Measurements from ENCODE around the gene LCP1.

Gene LCP1

DNA sequence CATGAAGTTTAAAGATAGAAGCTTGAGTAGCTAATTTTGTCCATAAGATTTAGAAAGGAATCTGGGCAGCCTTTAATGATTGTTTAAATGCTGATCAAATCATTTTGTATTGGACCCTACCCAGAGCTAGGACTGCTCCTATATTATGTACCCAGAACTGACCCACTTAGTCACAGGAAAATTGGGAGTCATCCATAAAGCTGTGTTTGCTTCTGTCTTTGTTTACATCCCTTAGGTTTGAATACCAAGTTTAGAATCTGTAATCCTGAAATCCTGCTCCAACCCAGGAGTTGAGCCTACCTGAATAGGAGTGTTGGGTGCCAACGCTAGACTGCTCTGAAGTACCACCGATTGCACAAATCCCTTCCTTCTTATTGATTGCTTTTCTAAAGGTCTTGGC lies 23.8 kb downstream of the LCP1 start:
- no peak for DNase-seq

DNA sequence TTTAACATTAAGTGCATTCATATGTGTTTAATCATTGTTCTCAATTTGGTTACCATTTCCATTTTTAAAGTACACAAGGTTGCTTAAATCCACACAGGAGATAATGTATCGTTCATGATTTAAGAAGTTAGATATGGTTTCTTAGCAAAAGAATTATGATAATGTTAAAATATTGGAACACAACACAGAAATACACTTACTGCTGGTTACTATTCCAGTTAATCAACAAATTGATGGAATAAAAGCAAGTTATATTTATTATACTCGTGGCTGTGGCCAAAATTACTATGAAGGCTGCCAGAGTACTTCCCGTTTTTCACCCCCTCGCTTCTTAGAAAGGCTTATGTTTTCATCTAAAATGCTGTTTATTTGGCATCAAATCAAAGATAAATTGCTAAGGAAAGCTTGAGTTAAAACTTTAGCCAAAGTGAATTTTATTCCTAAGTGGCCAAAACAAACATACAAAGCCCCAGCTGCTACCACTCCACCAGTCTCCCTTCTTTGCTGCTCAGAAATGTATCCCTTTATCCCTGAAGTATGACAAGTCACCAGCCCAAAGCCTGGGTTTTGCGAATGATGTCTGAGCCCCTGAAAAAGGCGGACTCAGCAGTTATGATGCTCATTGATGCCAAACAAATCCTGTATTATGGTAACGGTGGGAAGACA lies 27.7 kb downstream of the LCP1 start:
- DNase-seq: no peak

DNA sequence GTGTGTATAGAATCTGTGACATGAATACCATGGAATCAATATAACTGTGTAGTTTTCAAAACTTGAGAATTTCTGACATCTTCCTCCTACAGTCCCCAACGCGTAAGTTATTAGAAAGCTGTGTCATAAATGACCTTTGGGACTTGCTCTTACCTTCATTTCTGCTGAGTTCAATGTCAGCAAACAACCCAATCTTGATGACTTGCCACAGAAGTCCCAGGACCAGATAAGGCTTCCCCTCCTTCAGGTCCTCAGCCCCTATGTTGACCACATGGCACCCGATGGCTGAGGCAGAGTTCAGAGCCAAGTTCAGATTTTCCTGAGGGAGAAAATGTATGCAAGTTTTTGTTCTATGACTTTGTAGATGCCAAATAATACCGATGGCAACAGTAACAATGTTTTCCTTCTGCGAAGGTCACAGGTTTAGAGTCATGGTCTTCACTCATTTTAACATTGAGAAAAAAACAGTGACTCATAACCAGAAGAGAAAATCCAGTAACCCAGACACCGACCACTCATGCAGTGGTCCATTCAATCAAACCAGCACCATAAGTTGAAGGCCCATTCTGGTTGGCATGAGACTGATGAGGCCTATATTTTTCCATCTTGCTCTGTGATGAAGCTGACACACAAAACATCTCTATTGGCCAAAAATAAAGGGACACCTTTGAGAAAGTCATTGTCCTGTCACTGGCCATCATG lies 29.2 kb downstream of the LCP1 start:
- no peak for DNase-seq

DNA sequence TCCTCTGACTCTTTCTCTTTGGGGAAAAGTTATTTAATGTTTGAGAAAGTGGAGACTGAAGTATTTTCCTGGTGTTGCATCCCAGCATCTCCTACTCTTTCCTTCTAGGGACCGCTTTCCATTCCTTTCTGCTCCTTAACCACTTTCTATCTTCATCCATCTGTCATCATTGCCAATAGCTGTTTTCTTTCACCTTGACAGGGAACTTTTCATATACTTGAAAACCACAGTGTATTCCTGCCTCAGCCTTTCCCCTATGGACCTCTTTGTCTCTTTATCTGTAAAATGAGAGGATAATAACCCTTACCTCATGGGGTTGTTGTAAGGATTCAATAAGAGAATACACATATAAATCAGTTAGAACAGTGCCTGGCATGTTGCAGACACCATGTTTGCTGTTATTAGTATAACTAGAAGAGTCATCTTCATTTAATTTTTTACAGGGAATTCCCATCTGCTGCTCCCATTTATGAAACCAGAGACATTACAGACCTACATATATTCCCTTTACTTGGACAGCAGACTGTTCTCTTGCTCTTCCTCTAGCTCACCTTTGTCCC lies 31.8 kb downstream of the LCP1 start:
- no peak for DNase-seq

DNA sequence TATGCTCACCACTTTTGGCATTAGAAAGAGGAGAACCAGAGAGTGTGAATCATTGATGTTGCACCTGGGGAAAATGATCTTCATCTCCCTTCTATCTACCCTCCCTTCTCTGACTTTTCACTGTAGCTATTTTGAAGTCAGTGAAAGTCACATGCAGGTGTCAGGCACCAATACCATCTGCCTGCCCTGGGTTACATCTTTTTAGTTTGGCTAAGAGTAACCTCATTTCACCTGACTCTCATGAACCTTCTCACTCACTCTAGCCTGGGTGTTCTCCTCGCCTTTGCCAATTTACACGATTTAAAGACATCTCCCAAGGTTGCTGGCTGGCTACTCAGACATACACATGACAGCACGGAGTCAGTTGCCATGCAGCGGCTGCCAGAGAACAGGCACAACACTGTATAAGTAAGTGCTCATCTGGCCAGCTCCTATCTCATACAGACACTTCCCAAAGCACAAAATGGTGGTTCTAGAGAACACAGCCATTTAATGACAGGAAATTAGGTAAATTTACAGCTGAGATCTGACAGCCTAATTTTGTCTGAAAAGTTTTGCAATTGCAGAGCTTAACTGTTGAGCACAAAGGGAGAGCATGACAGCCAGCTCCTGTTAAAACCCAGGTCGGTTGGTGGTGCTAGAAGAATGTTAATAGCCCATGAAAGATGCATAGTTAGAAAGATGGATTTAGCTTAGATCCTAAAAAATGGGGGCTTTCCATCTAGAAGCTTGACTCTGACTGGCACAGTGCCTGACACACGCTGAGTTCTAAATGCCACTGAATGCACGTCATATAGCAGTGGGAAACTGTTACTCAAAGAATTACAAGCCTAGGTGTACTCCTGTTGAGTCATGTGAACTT lies 32.5 kb downstream of the LCP1 start:
- no peak for DNase-seq

DNA sequence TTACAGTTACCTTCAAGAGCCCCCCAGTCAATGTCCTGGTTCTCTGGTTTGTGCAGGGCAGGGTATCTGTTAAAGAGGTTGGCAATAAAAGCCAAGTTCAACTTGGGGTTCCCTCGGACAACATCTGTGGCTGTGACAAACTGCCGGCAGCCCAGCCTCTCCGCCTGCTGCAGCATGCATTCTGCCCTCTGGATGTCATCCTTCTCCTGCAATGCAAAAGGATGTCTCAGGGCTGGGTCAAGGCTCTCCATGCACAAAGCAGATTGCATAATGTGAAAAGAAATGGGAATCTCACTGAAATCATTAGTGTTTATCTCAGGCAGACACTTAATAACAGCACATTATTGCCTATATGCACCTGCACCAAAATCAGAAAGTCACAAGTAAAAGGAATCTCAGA lies 35.1 kb downstream of the LCP1 start:
- no peak for DNase-seq

DNA sequence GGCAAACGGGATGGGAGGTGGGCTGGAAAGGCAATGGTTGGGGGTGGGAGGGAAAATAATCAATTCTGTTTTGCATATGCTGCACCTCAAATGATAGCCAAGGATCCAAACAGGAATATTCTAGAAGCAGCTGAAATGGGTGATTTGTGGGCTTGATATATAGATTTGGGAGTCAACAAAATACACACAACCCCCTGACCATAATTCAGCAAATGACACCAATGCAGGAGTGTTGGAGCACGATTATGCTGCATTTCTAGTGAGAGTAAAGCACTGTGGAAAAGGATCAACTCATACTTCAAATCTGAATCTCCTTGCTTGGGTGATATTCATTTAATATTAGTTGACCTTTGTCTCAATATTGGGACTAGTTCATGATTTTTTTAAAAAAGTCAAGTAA lies 36.0 kb downstream of the LCP1 start:
- DNase-seq: no peak

DNA sequence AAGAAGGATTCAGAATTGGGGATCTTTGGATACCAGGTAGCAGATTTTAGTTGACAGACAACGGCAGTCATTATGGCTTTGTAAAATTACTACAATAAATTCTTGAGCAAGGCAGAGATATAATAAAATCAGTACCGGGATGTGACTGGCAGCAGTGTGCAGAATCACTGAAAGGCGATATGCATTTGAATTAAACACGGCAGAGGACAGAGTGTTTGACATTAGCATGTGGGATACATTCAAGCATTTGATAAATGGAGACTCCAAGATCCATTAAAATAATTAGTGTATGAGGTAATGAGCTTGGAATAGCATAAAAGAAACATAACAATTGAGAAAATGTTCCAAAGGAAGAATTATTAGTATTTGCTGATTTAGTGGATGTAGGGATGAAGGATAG lies 36.8 kb downstream of the LCP1 start:
- DNase-seq: no peak

DNA sequence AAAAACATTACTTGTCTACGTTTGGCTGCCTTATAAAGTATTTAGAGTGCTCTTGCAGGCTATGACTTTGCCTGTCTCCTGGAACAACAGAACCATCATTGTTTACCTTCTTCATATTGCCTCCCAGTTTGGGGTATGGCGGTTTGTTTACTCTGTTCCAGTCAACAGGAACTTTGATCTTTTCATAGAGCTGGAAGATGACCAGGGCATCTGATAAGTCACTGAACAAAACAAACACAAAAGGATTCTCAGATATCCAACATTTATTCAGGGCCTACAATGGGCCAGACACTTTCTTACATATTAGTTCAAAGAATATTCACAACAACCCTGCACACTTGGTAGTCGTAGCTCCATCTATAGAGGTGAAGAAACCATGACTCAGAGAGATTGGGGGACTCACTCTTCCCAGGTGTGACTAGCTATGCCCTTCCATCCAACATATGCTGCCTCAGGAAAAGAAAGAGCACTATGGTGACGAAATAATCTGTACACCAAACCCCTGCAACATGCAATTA lies 38.7 kb downstream of the LCP1 start:
- no peak for DNase-seq

DNA sequence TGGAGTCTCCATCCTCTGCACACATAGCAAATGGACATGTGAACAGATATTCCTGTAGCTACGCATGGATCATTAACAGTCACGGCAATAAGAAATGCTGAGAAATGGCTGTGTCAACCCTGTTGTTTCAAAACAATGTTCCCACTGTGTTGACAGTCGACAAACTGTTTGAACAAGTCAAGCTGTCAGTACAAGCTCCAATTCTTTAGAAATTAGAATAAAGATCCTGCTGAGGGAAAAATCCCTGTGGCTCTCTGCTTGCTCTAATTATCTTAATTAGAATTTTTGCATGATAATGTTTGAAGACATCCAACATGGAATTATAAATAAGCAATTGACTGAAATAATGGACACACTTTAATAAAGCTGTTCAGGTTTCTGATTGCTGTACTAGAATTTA lies 39.2 kb downstream of the LCP1 start:
- no peak for DNase-seq

DNA sequence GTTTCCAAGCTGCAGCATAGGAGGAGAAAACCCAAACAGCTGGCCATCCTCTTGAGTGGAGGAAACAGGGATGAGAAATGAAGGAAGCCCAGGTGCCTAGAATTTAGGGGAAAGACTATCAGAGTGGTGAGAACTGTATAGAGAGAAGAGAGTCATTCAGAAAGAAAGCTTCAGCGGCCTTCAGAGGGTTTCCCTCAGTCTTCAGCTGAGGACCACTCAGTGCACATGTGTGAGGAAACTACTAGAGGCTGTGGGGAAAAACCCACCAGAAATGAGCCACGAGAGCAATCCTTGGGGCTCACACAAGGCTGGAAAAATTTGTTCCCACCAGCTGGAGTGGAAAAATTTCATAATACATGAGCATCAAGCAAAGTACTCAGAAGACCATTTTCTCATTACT lies 41.9 kb downstream of the LCP1 start:
- DNase-seq: no peak

DNA sequence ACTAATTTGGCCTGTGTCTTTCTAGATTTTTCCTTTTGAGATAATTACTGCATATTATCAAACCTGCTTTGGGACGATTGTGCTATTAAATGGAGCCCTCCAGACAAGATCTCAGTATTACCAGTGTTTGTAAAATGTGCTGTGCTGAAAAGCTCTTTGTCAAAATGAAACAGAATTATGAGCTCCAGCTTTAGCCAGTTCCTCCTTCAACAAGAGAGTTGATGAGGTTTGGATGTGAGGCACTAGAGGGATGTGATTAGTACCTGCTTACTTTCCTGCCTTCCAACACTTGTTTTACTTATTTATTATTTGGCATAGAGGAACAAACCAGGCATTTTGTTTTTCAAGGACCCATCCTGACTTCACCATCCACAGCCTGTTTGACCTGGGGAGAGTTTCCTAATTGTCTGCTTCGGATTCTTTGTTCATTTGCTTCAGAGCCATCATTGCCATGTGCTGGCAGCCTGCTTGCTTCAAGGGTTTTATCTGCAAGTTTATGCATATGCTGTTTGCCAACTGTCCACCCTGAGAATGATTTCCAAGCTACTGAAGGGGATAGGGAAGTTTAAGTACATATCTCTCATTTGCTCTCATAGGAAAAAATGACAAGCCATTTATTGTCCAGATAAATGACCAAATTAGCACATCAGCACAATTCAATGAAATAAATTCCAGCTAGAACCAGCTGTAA lies 44.2 kb downstream of the LCP1 start:
- DNase-seq: no peak

DNA sequence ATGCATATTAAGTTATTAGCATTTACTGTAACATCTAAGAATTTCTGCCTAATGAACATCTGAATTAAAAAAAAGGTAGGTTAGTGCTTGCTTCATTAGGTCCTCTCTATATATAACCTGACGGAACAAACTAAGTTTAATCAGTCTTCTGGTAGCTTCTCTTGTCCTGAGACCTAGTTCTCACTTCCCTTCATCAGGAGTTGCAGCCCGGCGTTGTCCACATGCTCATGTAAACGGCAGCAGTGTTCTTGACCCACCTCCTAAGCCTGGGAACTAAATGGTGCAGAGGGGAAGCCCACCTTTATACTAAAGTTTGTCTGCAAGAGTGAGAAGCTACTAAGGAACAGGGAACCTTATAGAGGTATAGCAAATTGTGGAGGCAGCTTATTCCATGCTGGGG lies 45.3 kb downstream of the LCP1 start:
- DNase-seq: no peak

DNA sequence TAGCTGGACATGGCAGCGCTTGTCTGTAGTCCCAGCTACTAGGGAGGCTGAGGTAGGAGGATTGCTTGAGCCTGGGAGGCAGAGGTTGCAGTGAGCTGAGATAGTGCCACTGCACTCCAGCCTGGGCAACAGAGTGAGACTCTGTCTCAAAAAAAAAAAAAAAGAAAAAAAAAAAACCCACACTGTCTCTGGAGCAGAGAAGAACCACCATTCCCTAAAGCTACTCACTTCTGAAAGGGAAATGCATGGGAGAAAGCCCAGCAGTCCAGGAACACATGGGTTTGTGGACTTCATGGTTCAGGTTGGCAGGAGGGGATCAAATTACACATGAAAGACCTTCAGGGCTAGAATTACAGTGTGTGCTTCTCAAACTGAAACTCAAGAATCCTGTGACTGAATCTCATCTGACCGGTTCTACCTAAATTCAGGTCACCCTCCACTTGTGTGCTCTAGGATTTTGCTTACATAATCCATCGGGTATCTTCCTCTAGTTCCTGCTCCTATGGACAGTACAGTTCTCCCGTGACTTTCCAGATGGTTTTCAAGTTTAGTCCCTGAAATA lies 46.9 kb downstream of the LCP1 start:
- DNase-seq: peak; percentile 53

DNA sequence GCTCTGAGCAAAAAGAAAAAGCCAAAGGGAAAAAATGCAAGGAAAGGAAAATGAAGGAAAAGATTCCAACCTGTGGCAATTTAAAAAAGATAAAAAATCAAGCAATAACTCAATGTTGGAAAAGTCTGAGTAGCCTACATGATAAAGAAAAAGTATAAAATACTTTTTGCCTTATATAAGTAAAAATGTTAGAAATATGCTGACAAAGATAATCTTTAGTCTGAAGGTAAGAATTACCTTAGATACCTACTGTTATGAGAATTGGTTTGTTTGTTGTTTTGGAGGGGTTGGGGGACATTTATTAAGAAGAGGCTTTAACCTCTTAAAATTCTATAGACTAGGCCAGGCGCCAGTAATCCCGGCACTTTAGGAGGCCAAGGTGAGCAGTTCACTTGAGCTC lies 47.5 kb downstream of the LCP1 start:
- no peak for DNase-seq

DNA sequence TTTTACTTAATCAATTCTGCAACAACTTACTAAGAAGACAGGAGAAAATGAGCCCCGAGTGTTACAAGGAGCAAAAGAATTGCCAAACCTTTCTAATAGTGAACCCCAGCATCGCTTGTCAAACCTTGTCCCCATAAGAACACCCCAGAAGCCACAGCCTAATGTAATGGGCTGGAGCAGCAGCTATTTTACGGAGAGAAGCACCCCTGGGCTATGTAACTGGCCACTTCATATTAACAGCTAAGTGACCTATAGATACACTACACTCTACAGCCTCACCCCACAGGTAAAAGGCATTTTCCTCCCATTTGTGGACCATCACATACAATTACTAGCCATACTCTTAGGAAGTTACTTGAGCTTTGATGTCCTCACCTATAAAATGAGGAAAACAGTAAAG lies 49.9 kb downstream of the LCP1 start:
- DNase-seq: no peak

DNA sequence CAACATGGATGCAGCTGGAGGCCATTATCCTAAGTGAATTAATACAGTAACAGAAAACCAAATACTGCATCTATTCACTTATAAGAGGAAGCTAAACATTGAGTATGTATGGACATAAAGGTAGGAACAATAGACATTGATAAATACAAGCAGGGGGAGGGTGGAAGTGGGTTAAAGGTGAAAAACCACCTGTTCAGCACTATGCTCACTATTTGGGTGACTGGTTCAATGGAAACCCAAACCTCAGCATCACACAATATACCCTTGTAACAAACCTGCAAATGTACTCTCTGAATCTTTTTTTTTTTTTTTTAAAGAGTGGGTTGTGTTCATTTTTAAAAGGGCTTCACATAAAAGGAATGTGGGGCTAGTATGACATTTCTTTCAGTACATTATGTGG lies 50.3 kb downstream of the LCP1 start:
- DNase-seq: no peak

DNA sequence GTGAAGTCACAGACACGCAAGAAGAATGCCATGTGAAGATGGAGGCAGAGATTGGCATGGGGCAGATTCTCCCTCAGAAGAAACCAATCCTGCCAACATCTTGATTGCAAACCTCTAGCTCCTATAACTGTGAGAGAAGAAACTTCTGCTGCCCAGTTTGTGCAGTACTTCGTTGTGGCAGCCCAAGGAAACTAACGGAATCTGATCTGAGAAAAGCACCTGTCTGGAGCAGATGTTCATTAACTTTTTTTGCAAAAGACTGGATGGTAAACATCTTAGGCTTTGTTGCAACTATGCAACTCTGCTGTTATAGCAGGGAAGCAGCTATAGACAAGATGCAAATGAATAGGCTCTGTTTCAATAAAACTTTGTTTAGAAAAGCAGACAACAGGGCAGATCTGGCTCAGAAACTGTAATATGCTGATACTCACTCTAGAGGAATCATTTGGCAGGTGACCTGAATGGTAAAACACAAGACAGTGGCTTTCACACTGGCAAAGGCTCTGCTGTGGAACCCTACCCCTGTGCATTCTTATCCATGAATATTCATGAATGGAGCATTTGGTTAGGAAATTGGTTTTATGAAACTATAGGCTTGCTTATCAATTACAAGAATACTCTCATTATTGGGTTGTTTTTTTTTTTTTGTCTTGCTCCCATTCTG lies 51.9 kb downstream of the LCP1 start:
- DNase-seq: no peak

DNA sequence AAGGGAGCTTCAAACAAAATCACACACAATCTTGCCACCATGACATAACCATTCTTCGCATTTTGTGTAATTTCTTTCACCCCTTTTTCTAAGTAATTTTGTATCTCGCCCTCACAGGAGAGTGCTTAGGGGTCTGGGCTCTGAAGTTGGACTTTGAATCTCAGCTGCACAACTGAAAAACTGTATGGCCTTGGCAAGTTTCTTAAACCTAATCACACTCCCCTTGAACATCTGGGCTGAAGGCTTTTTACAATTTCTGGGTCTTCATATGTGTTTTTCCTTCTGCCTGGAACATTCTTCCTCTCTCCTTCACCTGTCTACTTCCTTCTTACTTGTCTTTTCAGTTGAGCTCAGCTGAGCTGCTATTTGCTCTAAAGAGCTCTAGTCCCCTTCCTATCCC lies 52.9 kb downstream of the LCP1 start:
- DNase-seq: no peak

DNA sequence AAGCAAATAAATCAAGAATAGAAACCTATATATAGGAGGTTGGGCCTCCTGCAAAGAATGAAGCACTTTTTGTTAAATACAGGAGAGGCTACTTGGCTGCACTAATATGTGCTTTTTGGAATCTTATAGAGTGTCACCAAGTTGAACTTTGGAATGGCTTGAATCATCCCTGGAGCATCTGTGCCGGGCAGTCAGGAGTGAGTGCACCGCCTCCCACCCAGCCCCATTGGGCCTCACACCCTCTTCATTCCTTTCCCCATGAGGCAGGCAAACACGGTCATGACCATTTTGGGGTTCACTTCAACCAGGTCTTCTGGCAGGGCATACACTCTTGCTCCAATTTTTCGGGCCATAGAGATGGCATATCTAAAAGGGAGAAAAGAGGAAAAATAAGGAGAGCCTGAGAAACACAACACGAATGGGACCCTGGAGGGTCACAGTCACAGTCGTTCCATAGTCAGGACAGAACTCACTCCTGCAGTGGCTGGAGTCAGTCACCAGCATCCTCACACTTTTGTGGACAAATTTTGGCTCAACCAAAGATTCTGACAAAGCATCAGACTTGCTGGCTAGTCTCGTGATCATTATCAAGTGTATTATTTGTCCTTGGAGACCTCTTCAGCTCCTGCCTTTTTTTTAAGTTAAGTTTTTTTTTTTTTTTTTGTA lies 54.5 kb downstream of the LCP1 start:
- DNase-seq: no peak
